ENCODE measurements around the gene ANO8. TPM values are rescaled to one million over a fixed set of nuclear protein-coding genes. Genes with fewer than 3 reads are reported as not detected.
A peak's percentile ranks its signal among the peaks of the same experiment; 100 is the strongest.

Gene ANO8
- total RNA-seq, 1 experiment from 2014 or later, result 21.9 TPM

DNA sequence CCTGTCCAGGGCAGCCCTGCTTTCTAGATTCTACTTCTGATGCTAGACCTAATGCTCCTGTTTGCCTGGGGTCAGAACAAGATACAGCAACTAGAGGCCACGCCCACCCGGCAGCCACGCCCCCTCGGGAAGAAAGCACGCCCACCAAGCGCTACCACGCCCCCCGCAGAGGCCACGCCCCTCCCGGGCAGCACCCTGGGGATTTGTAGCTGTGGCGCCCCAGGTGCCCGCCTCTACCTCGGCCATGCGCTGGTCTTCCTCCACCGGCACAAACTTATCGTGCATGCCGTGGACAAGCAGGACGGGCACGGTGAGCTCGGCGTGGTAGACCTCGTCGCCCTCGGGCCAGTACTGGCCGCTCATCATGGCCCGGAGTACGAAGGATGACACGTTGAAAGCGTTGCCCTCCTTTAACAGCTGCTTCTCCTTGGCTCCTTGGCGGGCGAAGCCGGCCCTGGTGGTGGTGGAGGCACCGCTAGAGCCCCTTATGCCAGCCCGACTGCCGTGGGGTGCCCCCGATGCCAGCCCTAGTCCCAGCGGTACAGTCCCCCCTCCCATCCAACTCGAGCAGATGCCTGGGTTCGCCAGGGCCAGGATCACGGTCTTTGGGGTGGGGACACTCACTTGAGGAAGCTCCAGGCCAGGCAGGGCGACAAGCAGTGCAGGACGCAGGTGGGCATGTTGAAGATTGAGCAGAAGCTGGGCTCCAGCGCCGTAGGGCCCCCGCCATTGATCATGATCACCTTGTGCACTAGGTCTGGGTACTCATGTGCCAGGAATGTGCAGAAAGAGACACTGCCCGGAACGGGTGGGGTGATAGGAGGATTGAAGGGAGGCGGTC lies 40.4 kb downstream of the ANO8 start:
- Histone ChIP-seq H3K4ac (ENCODE audit: low read depth, low read length) (no peak overlapping the region), H3K56ac (ENCODE audit: insufficient read length, low read depth, low read length) (no peak overlapping the region), H2BK120ac (ENCODE audit: low read depth, low read length, poor library complexity, severe bottlenecking) (no peak overlapping the region), H3K27ac (ENCODE audit: insufficient read length, low read depth, low read length) (no peak overlapping the region), H3K79me1 (ENCODE audit: insufficient read depth, low read depth, low read length, poor library complexity, severe bottlenecking) (no peaks in the 10 kb centered on the region), H2BK5ac (ENCODE audit: insufficient read length, low read length) (no peak overlapping the region), H3K4me2 (ENCODE audit: insufficient read depth, insufficient read length, low read length) (peak overlapping the region; percentile 78), H3K23me2 (ENCODE audit: insufficient read length, low read depth, low read length, poor library complexity, severe bottlenecking) (no peaks in the 10 kb centered on the region), H4K91ac (ENCODE audit: insufficient read length, low read depth, low read length) (no peak overlapping the region), H2BK12ac (ENCODE audit: insufficient read length, low read depth, low read length) (no peak overlapping the region), H3K23ac (ENCODE audit: insufficient read length, low read depth, low read length) (no peak overlapping the region), H2AK5ac (ENCODE audit: insufficient read length, low read length) (no peak overlapping the region), H3K9ac (ENCODE audit: extremely low read depth, insufficient read length, low read length) (no peak overlapping the region), H3T11ph (ENCODE audit: low read length) (no peak overlapping the region), H2BK15ac (ENCODE audit: low read depth, low read length) (no peak overlapping the region), H2AFZ (ENCODE audit: low read length) (no peak overlapping the region), H4K8ac (replicated peaks; ENCODE audit: insufficient read length, low read depth, low read length) (no peak overlapping the region), H3K9me3 (ENCODE audit: control insufficient read depth, low read depth, low read length) (no peaks in the 10 kb centered on the region), H3K27me3 (ENCODE audit: insufficient read depth, low read length) (no peaks in the 10 kb centered on the region), H4K20me1 (ENCODE audit: control insufficient read depth, insufficient read depth, insufficient read length) (no peaks in the 10 kb centered on the region), H2BK20ac (ENCODE audit: low read depth, low read length, poor library complexity, severe bottlenecking) (no peak overlapping the region), H3K14ac (ENCODE audit: insufficient read depth, low read length) (no peak overlapping the region), H3K4me1 (ENCODE audit: insufficient read depth, low read length) (no peaks in the 10 kb centered on the region; the same call in 1 of the 2 replicates), H3K18ac (ENCODE audit: insufficient read length, low read depth, low read length) (no peak overlapping the region), H4K5ac (ENCODE audit: insufficient read length, low read depth, low read length) (no peak overlapping the region), H3K79me2 (ENCODE audit: insufficient read depth, low read length) (no peaks in the 10 kb centered on the region)
- peak overlapping the region in 1 of 3 experiments; percentile 89; a peak in 1 of 7 replicates for H3K27ac Mint-ChIP-seq
- no CpG with 5 or more reads among the region's 48 CpGs for WGBS (ENCODE audit: extremely low coverage, insufficient read length, low lambda C conversion rate)
- peak overlapping the region; percentile 80 to 89 for H3K4me3 Mint-ChIP-seq
- TF ChIP-seq, protein P1, sequence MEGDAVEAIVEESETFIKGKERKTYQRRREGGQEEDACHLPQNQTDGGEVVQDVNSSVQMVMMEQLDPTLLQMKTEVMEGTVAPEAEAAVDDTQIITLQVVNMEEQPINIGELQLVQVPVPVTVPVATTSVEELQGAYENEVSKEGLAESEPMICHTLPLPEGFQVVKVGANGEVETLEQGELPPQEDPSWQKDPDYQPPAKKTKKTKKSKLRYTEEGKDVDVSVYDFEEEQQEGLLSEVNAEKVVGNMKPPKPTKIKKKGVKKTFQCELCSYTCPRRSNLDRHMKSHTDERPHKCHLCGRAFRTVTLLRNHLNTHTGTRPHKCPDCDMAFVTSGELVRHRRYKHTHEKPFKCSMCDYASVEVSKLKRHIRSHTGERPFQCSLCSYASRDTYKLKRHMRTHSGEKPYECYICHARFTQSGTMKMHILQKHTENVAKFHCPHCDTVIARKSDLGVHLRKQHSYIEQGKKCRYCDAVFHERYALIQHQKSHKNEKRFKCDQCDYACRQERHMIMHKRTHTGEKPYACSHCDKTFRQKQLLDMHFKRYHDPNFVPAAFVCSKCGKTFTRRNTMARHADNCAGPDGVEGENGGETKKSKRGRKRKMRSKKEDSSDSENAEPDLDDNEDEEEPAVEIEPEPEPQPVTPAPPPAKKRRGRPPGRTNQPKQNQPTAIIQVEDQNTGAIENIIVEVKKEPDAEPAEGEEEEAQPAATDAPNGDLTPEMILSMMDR (conservative IDR thresholded peaks at IDR 0.05), result no peak
- H3K9me3 Mint-ChIP-seq, result peaks cover 4% of the 10 kb centered on the region in 2 experiments; a peak in 3 of 5 replicates
- DNase-seq, result peak; percentile 88
- peaks cover 2% of the 10 kb centered on the region; the same call in 1 of the 2 replicates for H3K27me3 Mint-ChIP-seq (ENCODE audit: low read depth)
- H3K36me3 Mint-ChIP-seq (ENCODE audit: insufficient read depth in 1 of 3, low read depth in 3 of 3), result peaks cover 20 to 24% (median 21%) of the 10 kb centered on the region in 3 experiments
- H3K4me1 Mint-ChIP-seq, result peaks cover 5 to 21% of the 10 kb centered on the region in 2 experiments; a peak in 2 of 4 replicates
